Measurements from ENCODE around the gene FAM120C. TPM values are rescaled to one million over a fixed set of nuclear protein-coding genes. Genes with fewer than 3 reads are reported as not detected.

FAM120C gene
- total RNA-seq, 1 experiment from 2014 or later = 6.1 TPM

GRCh38 chrX:54180403-54180802, 2.7 kb downstream of the FAM120C start:
- RAD21 ChIA-PET (ENCODE audit: low non-redundant PET in 1 of 2, low total read pairs in 2 of 2, uncharacterized antibody in 2 of 2, unreplicated experiment in 2 of 2) = no interaction called here
- POLR2A ChIA-PET = no interaction called here
- H3K4me2 ChIP-seq (ENCODE audit: low read length) = no peak overlapping the region
- no peaks in the 10 kb centered on the region for H4K20me1 ChIP-seq (ENCODE audit: insufficient read depth)
- H3K9ac ChIP-seq (ENCODE audit: low read length) = no peak overlapping the region
- intact Hi-C loops (cut with micrococcal nuclease) = loop anchor here (5.0 to 10.0 kb wide), 2 partner anchors 138 to 264 kb away; partner anchors contain the start of genes PHF8 and TSR2
- ATAC-seq (no peak), DNase-seq (ENCODE audit: low read depth, low spot score) (no peak)
- CTCF ChIA-PET = no interaction called here
- peaks cover 4 to 27% of the 10 kb centered on the region in 2 experiments; a peak in 3 of 4 replicates for H3K4me1 ChIP-seq (ENCODE audit: control insufficient read depth in 1 of 2, insufficient read depth in 2 of 2, low read length in 2 of 2)
- no TSS peak for BruUV-seq (replicated peaks)
- no peaks in the 10 kb centered on the region for H3K9me2 ChIP-seq (ENCODE audit: insufficient read depth)
- no peaks in the 10 kb centered on the region for H3K36me3 ChIP-seq (ENCODE audit: control insufficient read depth in 1 of 2, insufficient read depth in 2 of 2, low read length in 2 of 2)
- H3K79me2 ChIP-seq (ENCODE audit: insufficient read depth, low read length) = peaks cover 63% of the 10 kb centered on the region
- TF ChIP-seq SP1 (IDR thresholded peaks at IDR 0.05; ENCODE audit: low read depth) (no peak), EZH2 (IDR thresholded peaks at IDR 0.05) (no peak)
- H3K4me3 ChIP-seq (replicated peaks in 1 of 2; ENCODE audit: low read depth in 1 of 2, low read length in 2 of 2) = no peak overlapping the region
- H3K27ac ChIP-seq (ENCODE audit: low read depth, low read length) = no peak overlapping the region
- H3K9me3 ChIP-seq (ENCODE audit: control insufficient read depth in 1 of 2, insufficient read depth in 1 of 2, low read depth in 1 of 2, low read length in 2 of 2) = no peaks in the 10 kb centered on the region
- no peak overlapping the region for H2AFZ ChIP-seq (ENCODE audit: low read depth, low read length, poor library complexity, severe bottlenecking)
- H3K27me3 ChIP-seq (ENCODE audit: insufficient read depth, low read length) = no peaks in the 10 kb centered on the region

DNA sequence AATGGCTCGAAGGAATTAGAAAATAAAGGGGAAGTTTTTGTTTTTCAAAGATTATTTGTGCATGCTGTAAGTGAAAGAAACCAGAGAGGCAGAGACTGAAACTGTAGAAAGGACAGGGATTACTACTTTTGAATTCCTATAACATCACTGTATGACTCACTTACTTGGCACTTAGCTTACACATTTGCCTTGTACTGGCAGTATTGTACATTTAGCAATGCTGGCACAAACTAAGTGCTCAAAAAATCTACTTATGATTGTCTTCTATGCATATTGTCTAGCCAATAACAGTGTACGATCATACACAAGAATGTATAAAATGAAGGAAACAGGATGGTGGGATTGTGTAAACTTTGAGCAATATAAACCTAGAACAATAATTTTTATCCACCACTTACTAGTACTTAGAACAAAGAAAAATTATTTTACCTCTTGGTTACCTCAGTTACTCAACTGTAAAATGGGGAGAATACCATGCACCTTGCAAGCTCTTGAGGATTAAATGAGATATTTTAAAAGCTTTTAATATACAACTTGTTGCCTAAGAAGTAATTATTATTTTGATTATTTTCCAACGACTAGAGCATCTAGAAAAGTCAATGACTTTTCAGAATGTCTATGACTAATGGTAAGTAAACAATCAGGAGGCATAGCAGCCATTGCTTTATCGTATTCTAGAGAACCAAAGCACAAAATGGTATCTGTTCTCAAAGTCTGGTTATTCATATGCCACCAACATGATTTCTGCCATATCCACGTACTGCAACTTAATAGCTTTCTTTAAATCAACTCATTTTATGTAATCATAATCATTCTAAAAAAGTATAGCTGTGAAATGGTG, 4.7 kb downstream of the FAM120C start:
- ChIA-PET RAD21 (ENCODE audit: low non-redundant PET in 1 of 2, low total read pairs in 2 of 2, uncharacterized antibody in 2 of 2, unreplicated experiment in 2 of 2) (no interaction called here), POLR2A (interaction anchor here (1.6 kb wide), 1 partner anchor 9 kb away, joined by 3 read pairs; no protein-coding TSS in a partner anchor), CTCF (no interaction called here)
- peaks cover 4 to 24% of the 10 kb centered on the region in 2 experiments; a peak in 3 of 4 replicates for H3K4me1 ChIP-seq (ENCODE audit: control insufficient read depth in 1 of 2, insufficient read depth in 2 of 2, low read length in 2 of 2)
- BruUV-seq (replicated peaks) = no TSS peak
- intact Hi-C loops (cut with micrococcal nuclease) = no loop called here
- no peaks in the 10 kb centered on the region for H4K20me1 ChIP-seq (ENCODE audit: insufficient read depth)
- no peak overlapping the region for H2AFZ ChIP-seq (ENCODE audit: low read depth, low read length, poor library complexity, severe bottlenecking)
- no peaks in the 10 kb centered on the region for H3K27me3 ChIP-seq (ENCODE audit: insufficient read depth, low read length)
- H3K9me2 ChIP-seq (ENCODE audit: insufficient read depth) = no peaks in the 10 kb centered on the region
- TF ChIP-seq EGR1 (IDR thresholded peaks at IDR 0.05; ENCODE audit: low read depth) (no peak), FOSL1 (IDR thresholded peaks at IDR 0.05; ENCODE audit: low read depth) (peak; percentile 24; the same call in 1 of the 2 replicates), EZH2 (IDR thresholded peaks at IDR 0.05) (no peak), ZBTB33 (IDR thresholded peaks at IDR 0.05; ENCODE audit: extremely low read depth, insufficient replicate concordance, low read length) (no peak), CEBPB (IDR thresholded peaks at IDR 0.05; ENCODE audit: low read depth) (no peak), POLR2AphosphoS5 (IDR thresholded peaks at IDR 0.05; ENCODE audit: low read depth, low read length) (no peak)
- TF ChIP-seq, protein P1, sequence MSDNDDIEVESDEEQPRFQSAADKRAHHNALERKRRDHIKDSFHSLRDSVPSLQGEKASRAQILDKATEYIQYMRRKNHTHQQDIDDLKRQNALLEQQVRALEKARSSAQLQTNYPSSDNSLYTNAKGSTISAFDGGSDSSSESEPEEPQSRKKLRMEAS (IDR thresholded peaks at IDR 0.05) = no peak
- TF ChIP-seq, protein P2, sequence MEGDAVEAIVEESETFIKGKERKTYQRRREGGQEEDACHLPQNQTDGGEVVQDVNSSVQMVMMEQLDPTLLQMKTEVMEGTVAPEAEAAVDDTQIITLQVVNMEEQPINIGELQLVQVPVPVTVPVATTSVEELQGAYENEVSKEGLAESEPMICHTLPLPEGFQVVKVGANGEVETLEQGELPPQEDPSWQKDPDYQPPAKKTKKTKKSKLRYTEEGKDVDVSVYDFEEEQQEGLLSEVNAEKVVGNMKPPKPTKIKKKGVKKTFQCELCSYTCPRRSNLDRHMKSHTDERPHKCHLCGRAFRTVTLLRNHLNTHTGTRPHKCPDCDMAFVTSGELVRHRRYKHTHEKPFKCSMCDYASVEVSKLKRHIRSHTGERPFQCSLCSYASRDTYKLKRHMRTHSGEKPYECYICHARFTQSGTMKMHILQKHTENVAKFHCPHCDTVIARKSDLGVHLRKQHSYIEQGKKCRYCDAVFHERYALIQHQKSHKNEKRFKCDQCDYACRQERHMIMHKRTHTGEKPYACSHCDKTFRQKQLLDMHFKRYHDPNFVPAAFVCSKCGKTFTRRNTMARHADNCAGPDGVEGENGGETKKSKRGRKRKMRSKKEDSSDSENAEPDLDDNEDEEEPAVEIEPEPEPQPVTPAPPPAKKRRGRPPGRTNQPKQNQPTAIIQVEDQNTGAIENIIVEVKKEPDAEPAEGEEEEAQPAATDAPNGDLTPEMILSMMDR (IDR thresholded peaks at IDR 0.05 in 2 of 3, conservative IDR thresholded peaks at IDR 0.05 in 1 of 3; ENCODE audit: borderline replicate concordance in 1 of 3, insufficient read depth in 1 of 3, low read depth in 2 of 3, low read length in 2 of 3) = no peak
- no peak overlapping the region for H3K27ac ChIP-seq (ENCODE audit: low read depth, low read length)
- 0 out of 4 replicates have a peak overlapping the region, but pooled peaks of 1 of the 2 experiments have one; percentile 8 for H3K4me3 ChIP-seq (replicated peaks in 1 of 2; ENCODE audit: low read depth in 1 of 2, low read length in 2 of 2)
- H3K79me2 ChIP-seq (ENCODE audit: insufficient read depth, low read length) = peaks cover 63% of the 10 kb centered on the region
- no peaks in the 10 kb centered on the region for H3K36me3 ChIP-seq (ENCODE audit: control insufficient read depth in 1 of 2, insufficient read depth in 2 of 2, low read length in 2 of 2)
- H3K9me3 ChIP-seq (ENCODE audit: control insufficient read depth in 1 of 2, insufficient read depth in 1 of 2, low read depth in 1 of 2, low read length in 2 of 2) = no peaks in the 10 kb centered on the region
- no peak for DNase-seq (ENCODE audit: low read depth, low spot score)
- ATAC-seq = no peak
- H3K4me2 ChIP-seq (ENCODE audit: low read length) = peak overlapping the region; percentile 53
- no peak overlapping the region for H3K9ac ChIP-seq (ENCODE audit: low read length)
